GM12878 (cell line): Measurements from ENCODE around the gene EMSY. TPM values are rescaled to one million over a fixed set of nuclear protein-coding genes. Genes with fewer than 3 reads are reported as not detected.

Source experiments
- ATAC-seq: fragments of 200-7000 bp; cut with Tn5 transposase; 3 replicates; pipeline ENCODE4 v1.9.1; 2020; ENCODE audit warnings: mild to moderate bottlenecking, moderate library complexity
- BruUV-seq: library from RNA; stranded (reverse); fragments of 400-500 nt; replicated peaks from 2 replicates; lab custom pipeline; 2021; lab: Mats Ljungman, UMichigan
- CTCF ChIA-PET: fragments of 300-600 bp; sonication (Branson Sonifier 250); formaldehyde crosslinking; extraction: SDS; loops from one replicate; lab custom pipeline; 2021; ENCODE audit warnings: inconsistent platforms; lab: Yijun Ruan, JAX
- POLR2A ChIA-PET: fragments of 350-600 bp; formaldehyde crosslinking; extraction: SDS; loops from one replicate; lab custom pipeline; 2021; ENCODE audit warnings: inconsistent platforms; lab: Charles Lee
- RAD21 ChIA-PET: fragments of 300-600 bp; sonication (Branson Sonifier 250); formaldehyde crosslinking; loops from one replicate; lab custom pipeline; 2023; ENCODE audit warnings: antibody characterized with exemption; ENCODE audit not compliant: unreplicated experiment; lab: Charles Lee
- SMC1A ChIA-PET: fragments of 300-600 bp; sonication (Branson Sonifier 250); formaldehyde crosslinking; loops from one replicate; lab custom pipeline; 2023; ENCODE audit not compliant: unreplicated experiment, uncharacterized antibody; lab: Charles Lee
- DNase-seq: peaks from one replicate; pipeline ENCODE4 v3.0.0-alpha.2; 2011; ENCODE audit warnings: low read depth, low spot score
- FAIRE-seq: peaks from 3 replicates; lab custom pipeline; 2011; peaks lifted over from hg19 to GRCh38; lab: Jason Lieb, UNC
- H2AFZ ChIP-seq: 2 replicates; pipeline ENCODE4 v1.6.0; 2011; ENCODE audit warnings: low read depth, low read length, control low read depth; ENCODE audit not compliant: control insufficient read depth
- H3K27ac ChIP-seq: 2 replicates; pipeline ENCODE4 v1.5.1; 2011; ENCODE audit warnings: control low read depth; ENCODE audit not compliant: control insufficient read depth, insufficient read depth
- H3K27me3 ChIP-seq, 2 experiments: replicated peaks in 1 of 2; 2 replicates each; pipeline versions ENCODE4 v1.6.0 to v1.6.1; 2011; ENCODE audit warnings: low read length in 1 of 2; ENCODE audit not compliant: control insufficient read depth in 2 of 2, insufficient read depth in 2 of 2
- H3K36me3 ChIP-seq, 2 experiments: 2 replicates each; pipeline ENCODE4 v1.5.1; 2011; ENCODE audit warnings: low read length in 1 of 2; ENCODE audit not compliant: control insufficient read depth in 2 of 2, insufficient read depth in 2 of 2
- H3K4me1 ChIP-seq: 2 replicates; pipeline ENCODE4 v1.6.1; 2011; ENCODE audit warnings: mild to moderate bottlenecking, low read length, moderate library complexity, mixed read lengths; ENCODE audit not compliant: control insufficient read depth, insufficient read depth
- H3K4me2 ChIP-seq: 2 replicates; pipeline ENCODE4 v1.6.0; 2011; ENCODE audit warnings: control low read depth; ENCODE audit not compliant: control insufficient read depth, insufficient read depth
- H3K4me3 ChIP-seq: fragments of 200-600 bp; sonication (generic); 2 replicates; pipeline ENCODE4 v1.5.1; 2016
- H3K79me2 ChIP-seq: 2 replicates; pipeline ENCODE4 v1.6.0; 2011; ENCODE audit warnings: low read length; ENCODE audit not compliant: control insufficient read depth, insufficient read depth
- H3K9ac ChIP-seq: 2 replicates; pipeline ENCODE4 v1.8.0; 2011; ENCODE audit warnings: low read length, control low read depth, mixed read lengths; ENCODE audit not compliant: control insufficient read depth, insufficient read depth
- H3K9me3 ChIP-seq: replicated peaks from 3 replicates; pipeline ENCODE4 v1.5.1; 2011; ENCODE audit warnings: mild to moderate bottlenecking, low read length; ENCODE audit not compliant: control insufficient read depth, insufficient read depth
- H4K20me1 ChIP-seq: 2 replicates; pipeline ENCODE4 v1.6.0; 2011; ENCODE audit not compliant: control insufficient read depth, insufficient read depth
- CHD2 ChIP-seq: IDR thresholded peaks from 2 replicates; pipeline ENCODE4 v1.6.1; 2011; ENCODE audit warnings: low read depth, low read length, improper control_type of control experiment, borderline replicate concordance
- FOXK2 ChIP-seq: fragments of 450-650 bp; IDR thresholded peaks from 2 replicates; pipeline ENCODE4 v1.6.1; 2017; ENCODE audit warnings: mild to moderate bottlenecking, moderate library complexity
- FOXM1 ChIP-seq: IDR thresholded peaks from 2 replicates; pipeline ENCODE4 v1.6.1; 2012; ENCODE audit warnings: low read depth, mild to moderate bottlenecking, inconsistent platforms, low read length, moderate library complexity
- MAX ChIP-seq: IDR thresholded peaks from 2 replicates; pipeline ENCODE4 v1.6.1; 2012; ENCODE audit warnings: low read depth, low read length, improper control_type of control experiment
- NFIC ChIP-seq: IDR thresholded peaks from 2 replicates; pipeline ENCODE4 v1.6.1; 2012; ENCODE audit warnings: low read depth, mild to moderate bottlenecking, inconsistent platforms, low read length, moderate library complexity
- NR2C1 ChIP-seq: fragments of 450-650 bp; IDR thresholded peaks from 2 replicates; pipeline ENCODE4 v1.6.1; 2017; ENCODE audit warnings: antibody characterized with exemption, mild to moderate bottlenecking, moderate library complexity
- NR2C2 ChIP-seq: IDR thresholded peaks from 2 replicates; pipeline ENCODE4 v1.6.1; 2011; ENCODE audit warnings: borderline replicate concordance, low read depth; ENCODE audit not compliant: control insufficient read depth, insufficient read length
- SMC3 ChIP-seq: IDR thresholded peaks from 2 replicates; pipeline ENCODE4 v1.6.1; 2011; ENCODE audit warnings: low read length, improper control_type of control experiment, borderline replicate concordance
- SP1 ChIP-seq: IDR thresholded peaks from one replicate; pipeline ENCODE4 v1.6.1; 2011; ENCODE audit warnings: low read depth, low read length
- STAT1 ChIP-seq: fragments of 450-650 bp; conservative IDR thresholded peaks from 2 replicates; pipeline ENCODE4 v1.6.1; 2014; ENCODE audit warnings: antibody characterized with exemption, mild to moderate bottlenecking
- TBL1XR1 ChIP-seq: IDR thresholded peaks from 2 replicates; pipeline ENCODE4 v1.6.1; 2012; ENCODE audit warnings: low read depth, low read length, improper control_type of control experiment
- ZBTB40 ChIP-seq: fragments of 450-650 bp; IDR thresholded peaks from 2 replicates; pipeline ENCODE4 v1.6.1; 2016; ENCODE audit warnings: mild to moderate bottlenecking, moderate library complexity, borderline replicate concordance
- WGBS: methylation state at CpG from one replicate; pipeline ENCODE4 v1.1.6; 2016; ENCODE audit warnings: low lambda C conversion rate; ENCODE audit not compliant: insufficient replicate concordance, insufficient coverage; ENCODE audit errors: missing lambda C conversion rate; 5-methylcytosine and 5-hydroxymethylcytosine counted together
- in situ Hi-C: fragments of 300-500 bp; cut with MboI; formaldehyde crosslinking; loops from 9 replicates; pipeline ENCODE4 v1.14.3; 2018; ENCODE audit warnings: mixed read lengths
- intact Hi-C: fragments of 100-400 bp; cut with micrococcal nuclease; formaldehyde crosslinking; loops from one replicate; pipeline ENCODE4 v1.14.2; 2022; ENCODE audit not compliant: unreplicated experiment
- polyA plus RNA-seq, 11 experiments: library from polyadenylated mRNA; depleted of rRNA in 4 of 11; unstranded in 6 of 11; stranded (reverse) in 5 of 11; fragments of >200 nt; fragmentation: Nextera tagmentation in 4 of 11; fragmentation: Illumina TruSeq in 1 of 11; extraction: Ambion mirVana in 4 of 11; extraction: Trizol in 1 of 11; gene quantifications; 1 replicate in 1 of 11; 2 replicates in 10 of 11; pipeline versions ENCODE4 v1.2.1 to v1.2.3, GENCODE V29; 2011 to 2016; ENCODE audit warnings: inconsistent platforms in 2 of 11, missing spikeins in 2 of 11, low read depth in 1 of 11
- total RNA-seq, 4 experiments: library from RNA; depleted of rRNA in 3 of 4; stranded (reverse); fragments of >200 nt in 3 of 4; fragmentation: Illumina TruSeq in 1 of 4; extraction: Trizol in 1 of 4; gene quantifications; 2 replicates each; pipeline versions ENCODE4 v1.2.1 to v1.2.3, GENCODE V29; 2013 to 2021
- TF ChIP-seq, protein P1 (sequence below): fragments of 450-650 bp; IDR thresholded peaks from 2 replicates; pipeline ENCODE4 v1.6.1; 2017; ENCODE audit warnings: low read depth, mild to moderate bottlenecking, moderate library complexity

The EMSY gene
- total and polyA plus RNA-seq, 10 of the 15 experiments (the other 5 are each of a cell fraction or from before 2014, with no cell fraction given) = 9.3 to 26.9 (median 13.0) TPM

- intact Hi-C loops = no loop called here
- no peak overlapping the region for H3K4me2 ChIP-seq
- no peak overlapping the region for H3K9ac ChIP-seq
- BruUV-seq = no TSS peak
- RAD21 ChIA-PET = no interaction called here
- H3K4me3 ChIP-seq = no peak overlapping the region
- ATAC-seq (no peak), FAIRE-seq (no peak), DNase-seq (no peak)
- no peak overlapping the region for H2AFZ ChIP-seq
- no peaks in the 10 kb centered on the region for H3K79me2 ChIP-seq
- SMC1A ChIA-PET = no interaction called here
- WGBS = 0% methylated on average over 4 of the region's 4 CpGs
- in situ Hi-C loops = no loop called here
- no peaks in the 10 kb centered on the region for H3K27me3 ChIP-seq
- H3K4me1 ChIP-seq = no peaks in the 10 kb centered on the region
- no peaks in the 10 kb centered on the region for H4K20me1 ChIP-seq
- H3K36me3 ChIP-seq = no peaks in the 10 kb centered on the region
- POLR2A ChIA-PET = no interaction called here
- no peak overlapping the region for H3K27ac ChIP-seq
- no peak for TF ChIP-seq CHD2
- no peak for TF ChIP-seq FOXK2
- TF ChIP-seq NR2C2 = no peak
- TF ChIP-seq NFIC = no peak
- no peak for TF ChIP-seq SP1
- no peak for TF ChIP-seq STAT1
- H3K9me3 ChIP-seq = no peaks in the 10 kb centered on the region
- CTCF ChIA-PET = no interaction called here
Measured at GRCh38 chr11:76568139-76568538, 123.3 kb downstream of the EMSY start.

GRCh38 chr11:76568621-76569020 is 123.8 kb downstream of the EMSY start:
- H3K4me2 ChIP-seq = no peak overlapping the region
- no peak overlapping the region for H3K9ac ChIP-seq
- DNase-seq = no peak
- H3K27me3 ChIP-seq = no peaks in the 10 kb centered on the region
- H4K20me1 ChIP-seq = no peaks in the 10 kb centered on the region
- no peaks in the 10 kb centered on the region for H3K9me3 ChIP-seq
- ChIA-PET CTCF (no interaction called here), RAD21 (no interaction called here), POLR2A (interaction anchor here (0.5 kb wide), 1 partner anchor 1028 kb away, joined by 5 read pairs; no protein-coding TSS in a partner anchor), SMC1A (no interaction called here)
- H3K4me1 ChIP-seq = no peaks in the 10 kb centered on the region
- no peak for FAIRE-seq
- 0% methylated on average over 1 of the region's 1 CpG for WGBS
- no peaks in the 10 kb centered on the region for H3K79me2 ChIP-seq
- no TSS peak for BruUV-seq
- no peak overlapping the region for H3K4me3 ChIP-seq
- H3K36me3 ChIP-seq = no peaks in the 10 kb centered on the region
- no peak overlapping the region for H2AFZ ChIP-seq
- intact Hi-C loops (no loop called here), in situ Hi-C loops (no loop called here)
- no peak overlapping the region for H3K27ac ChIP-seq
- no peak for ATAC-seq
- no peak for TF ChIP-seq NR2C1
- TF ChIP-seq, protein P1, sequence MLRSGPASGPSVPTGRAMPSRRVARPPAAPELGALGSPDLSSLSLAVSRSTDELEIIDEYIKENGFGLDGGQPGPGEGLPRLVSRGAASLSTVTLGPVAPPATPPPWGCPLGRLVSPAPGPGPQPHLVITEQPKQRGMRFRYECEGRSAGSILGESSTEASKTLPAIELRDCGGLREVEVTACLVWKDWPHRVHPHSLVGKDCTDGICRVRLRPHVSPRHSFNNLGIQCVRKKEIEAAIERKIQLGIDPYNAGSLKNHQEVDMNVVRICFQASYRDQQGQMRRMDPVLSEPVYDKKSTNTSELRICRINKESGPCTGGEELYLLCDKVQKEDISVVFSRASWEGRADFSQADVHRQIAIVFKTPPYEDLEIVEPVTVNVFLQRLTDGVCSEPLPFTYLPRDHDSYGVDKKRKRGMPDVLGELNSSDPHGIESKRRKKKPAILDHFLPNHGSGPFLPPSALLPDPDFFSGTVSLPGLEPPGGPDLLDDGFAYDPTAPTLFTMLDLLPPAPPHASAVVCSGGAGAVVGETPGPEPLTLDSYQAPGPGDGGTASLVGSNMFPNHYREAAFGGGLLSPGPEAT = no peak
- TF ChIP-seq FOXK2 = no peak
- no peak for TF ChIP-seq MAX
- TF ChIP-seq ZBTB40 = no peak
- TF ChIP-seq FOXM1 = no peak
- TF ChIP-seq TBL1XR1 = no peak
- no peak for TF ChIP-seq SMC3
